Caco-2 (cell line): ENCODE data around the gene TMEM131. TPM values are rescaled to one million over a fixed set of nuclear protein-coding genes. Genes with fewer than 3 reads are reported as not detected.

Experiments used
- BruUV-seq: library from RNA; stranded (reverse); fragments of 400-500 nt; replicated peaks from 2 replicates; lab custom pipeline; 2021; lab: Mats Ljungman, UMichigan
- CTCF ChIA-PET: fragments of 300-600 bp; sonication (Branson Sonifier 250); formaldehyde crosslinking; loops from one replicate; lab custom pipeline; 2022; ENCODE audit warnings: antibody characterized with exemption; lab: Charles Lee
- POLR2A ChIA-PET: fragments of 300-600 bp; sonication (Branson Sonifier 250); formaldehyde crosslinking; loops from one replicate; lab custom pipeline; 2022; ENCODE audit warnings: antibody characterized with exemption; lab: Charles Lee
- DNase-seq, 2 experiments: peaks; one replicate each; pipeline versions ENCODE4 v3.0.0 to v3.0.0-alpha.2; 2020 to 2022
- H3K27me3 ChIP-seq: replicated peaks from 2 replicates; pipeline ENCODE4 v1.6.0; 2011; ENCODE audit warnings: low read length; ENCODE audit not compliant: control insufficient read depth, insufficient read depth
- H3K36me3 ChIP-seq: 2 replicates; pipeline ENCODE4 v1.5.1; 2011; ENCODE audit warnings: low read length; ENCODE audit not compliant: control insufficient read depth, insufficient read depth
- H3K4me1 ChIP-seq: fragments of 250-450 bp; sonication (Bioruptor Pico); 2 replicates; pipeline ENCODE4 v1.5.1; 2020; ENCODE audit warnings: mild to moderate bottlenecking
- H3K4me3 ChIP-seq: 2 replicates; pipeline ENCODE4 v1.5.1; 2011; ENCODE audit warnings: low read depth, mild to moderate bottlenecking, control low read depth, low read length
- H3K9me3 ChIP-seq: fragments of 250-450 bp; sonication (Bioruptor Pico); 2 replicates; pipeline ENCODE4 v1.5.1; 2020; ENCODE audit warnings: mild to moderate bottlenecking, moderate library complexity
- H3K27ac Mint-ChIP-seq: one replicate; pipeline ENCODE4 v1.8.0; 2022; ENCODE audit warnings: mixed read lengths; ENCODE audit not compliant: unreplicated experiment
- H3K27me3 Mint-ChIP-seq: one replicate; pipeline ENCODE4 v1.8.0; 2022; ENCODE audit warnings: mixed read lengths; ENCODE audit not compliant: insufficient read depth, unreplicated experiment
- H3K36me3 Mint-ChIP-seq: one replicate; pipeline ENCODE4 v1.8.0; 2022; ENCODE audit warnings: mild to moderate bottlenecking, mixed read lengths; ENCODE audit not compliant: insufficient read depth, unreplicated experiment
- H3K4me1 Mint-ChIP-seq: one replicate; pipeline ENCODE4 v1.8.0; 2022; ENCODE audit warnings: low read depth, mixed read lengths; ENCODE audit not compliant: unreplicated experiment
- H3K4me3 Mint-ChIP-seq: one replicate; pipeline ENCODE4 v1.8.0; 2022; ENCODE audit warnings: mild to moderate bottlenecking, moderate library complexity, mixed read lengths; ENCODE audit not compliant: unreplicated experiment
- H3K9me3 Mint-ChIP-seq: one replicate; pipeline ENCODE4 v1.8.0; 2022; ENCODE audit warnings: mixed read lengths; ENCODE audit not compliant: unreplicated experiment
- intact Hi-C: fragments of 100-400 bp; cut with micrococcal nuclease; formaldehyde crosslinking; loops from one replicate; pipeline ENCODE4 v1.10.0; 2022; ENCODE audit not compliant: unreplicated experiment
- total RNA-seq: library from RNA; stranded (reverse); gene quantifications from 2 replicates; pipeline ENCODE4 v1.2.3, GENCODE V29; 2022
- TF ChIP-seq, protein P1 (sequence below), 2 experiments: fragments of 200-600 bp in 1 of 2; IDR thresholded peaks; 1 replicate in 1 of 2; 2 replicates in 1 of 2; pipeline versions ENCODE4 v1.5.1 to v1.8.0; 2011 to 2022; ENCODE audit warnings: antibody characterized with exemption in 1 of 2, control low read depth in 1 of 2, inconsistent platforms in 1 of 2, low read depth in 1 of 2, low read length in 1 of 2, mild to moderate bottlenecking in 1 of 2, moderate library complexity in 1 of 2; ENCODE audit not compliant: insufficient read depth in 1 of 2, severe bottlenecking in 1 of 2, unreplicated experiment in 1 of 2

The TMEM131 gene
- total RNA-seq, 1 experiment from 2014 or later: 36.3 TPM

DNA sequence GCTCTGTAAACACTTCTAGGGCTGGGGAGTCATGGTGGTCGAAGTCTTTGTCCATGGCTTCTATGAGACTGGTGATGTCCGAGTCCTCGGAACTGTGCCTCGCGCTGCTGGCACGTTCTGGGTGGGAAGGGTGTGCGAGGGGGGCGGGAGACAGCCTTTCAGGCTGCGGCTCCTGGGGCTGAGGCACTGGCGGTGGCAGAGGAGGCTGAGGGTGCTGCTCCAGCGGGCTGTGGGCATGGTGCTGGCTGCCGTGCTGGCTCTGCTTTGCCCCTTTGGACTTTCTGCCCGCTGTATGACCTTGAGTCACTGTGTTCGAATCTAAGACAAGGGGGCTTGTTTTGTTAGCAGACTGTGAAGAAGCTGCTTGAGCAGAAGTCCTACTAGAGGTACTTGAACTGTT lies 203.3 kb downstream of the TMEM131 start:
- Histone ChIP-seq H3K27me3 (no peaks in the 10 kb centered on the region), H3K4me3 (no peak overlapping the region), H3K9me3 (no peaks in the 10 kb centered on the region), H3K36me3 (peaks cover 2% of the 10 kb centered on the region; the same call in 1 of the 2 replicates), H3K4me1 (peaks cover 12% of the 10 kb centered on the region; the same call in 1 of the 2 replicates)
- Mint-ChIP-seq H3K4me3 (no peak overlapping the region), H3K27ac (no peak overlapping the region), H3K9me3 (no peaks in the 10 kb centered on the region), H3K27me3 (no peaks in the 10 kb centered on the region), H3K36me3 (peaks cover 14% of the 10 kb centered on the region), H3K4me1 (no peaks in the 10 kb centered on the region)
- DNase-seq: no peak
- ChIA-PET CTCF (no interaction called here), POLR2A (no interaction called here)
- TF ChIP-seq, protein P1, sequence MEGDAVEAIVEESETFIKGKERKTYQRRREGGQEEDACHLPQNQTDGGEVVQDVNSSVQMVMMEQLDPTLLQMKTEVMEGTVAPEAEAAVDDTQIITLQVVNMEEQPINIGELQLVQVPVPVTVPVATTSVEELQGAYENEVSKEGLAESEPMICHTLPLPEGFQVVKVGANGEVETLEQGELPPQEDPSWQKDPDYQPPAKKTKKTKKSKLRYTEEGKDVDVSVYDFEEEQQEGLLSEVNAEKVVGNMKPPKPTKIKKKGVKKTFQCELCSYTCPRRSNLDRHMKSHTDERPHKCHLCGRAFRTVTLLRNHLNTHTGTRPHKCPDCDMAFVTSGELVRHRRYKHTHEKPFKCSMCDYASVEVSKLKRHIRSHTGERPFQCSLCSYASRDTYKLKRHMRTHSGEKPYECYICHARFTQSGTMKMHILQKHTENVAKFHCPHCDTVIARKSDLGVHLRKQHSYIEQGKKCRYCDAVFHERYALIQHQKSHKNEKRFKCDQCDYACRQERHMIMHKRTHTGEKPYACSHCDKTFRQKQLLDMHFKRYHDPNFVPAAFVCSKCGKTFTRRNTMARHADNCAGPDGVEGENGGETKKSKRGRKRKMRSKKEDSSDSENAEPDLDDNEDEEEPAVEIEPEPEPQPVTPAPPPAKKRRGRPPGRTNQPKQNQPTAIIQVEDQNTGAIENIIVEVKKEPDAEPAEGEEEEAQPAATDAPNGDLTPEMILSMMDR (IDR thresholded peaks at IDR 0.05; ENCODE audit: insufficient read depth in 1 of 2, low read depth in 1 of 2, low read length in 1 of 2, severe bottlenecking in 1 of 2, unreplicated experiment in 1 of 2): no peak
- intact Hi-C loops: no loop called here
- no TSS peak for BruUV-seq

DNA sequence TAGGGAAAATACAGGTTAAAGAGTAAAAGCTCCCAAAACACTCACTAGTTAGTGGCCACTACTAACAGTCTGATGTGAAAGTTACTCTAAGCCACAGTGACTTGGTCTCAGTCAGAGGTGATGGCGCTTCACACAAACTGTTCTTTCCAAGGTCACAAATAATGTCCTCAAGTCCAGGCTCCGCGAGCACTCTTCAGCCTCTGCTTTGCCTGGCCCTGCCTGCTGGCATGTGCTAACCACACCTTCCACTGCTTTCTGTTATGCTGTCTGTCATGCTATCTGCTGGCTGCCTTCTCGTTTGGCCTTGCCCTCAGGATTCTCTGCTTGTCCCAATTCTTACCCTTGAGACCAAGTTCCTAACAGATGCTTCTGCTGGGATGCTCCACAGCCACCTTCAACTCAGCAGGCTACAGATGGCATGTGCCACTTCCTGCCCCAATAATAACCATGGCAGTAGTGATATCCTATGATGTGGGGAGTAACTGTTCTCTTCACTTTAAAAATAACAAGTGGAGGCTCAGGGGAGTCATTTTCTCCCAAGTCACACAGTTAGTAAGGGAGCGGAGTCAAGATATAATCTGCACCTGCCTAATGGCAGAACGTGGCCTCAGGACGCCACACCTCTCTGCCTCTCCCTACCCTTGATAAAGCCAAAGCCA lies 206.6 kb downstream of the TMEM131 start:
- H3K27me3 Mint-ChIP-seq: no peaks in the 10 kb centered on the region
- Histone ChIP-seq H3K4me1 (peaks cover 12% of the 10 kb centered on the region; the same call in 1 of the 2 replicates), H3K9me3 (no peaks in the 10 kb centered on the region), H3K36me3 (peaks cover 2% of the 10 kb centered on the region; the same call in 1 of the 2 replicates), H3K4me3 (no peak overlapping the region), H3K27me3 (no peaks in the 10 kb centered on the region)
- no TSS peak for BruUV-seq
- TF ChIP-seq, protein P1 (IDR thresholded peaks at IDR 0.05; ENCODE audit: insufficient read depth in 1 of 2, low read depth in 1 of 2, low read length in 1 of 2, severe bottlenecking in 1 of 2, unreplicated experiment in 1 of 2): no peak
- CTCF ChIA-PET: no interaction called here
- H3K4me1 Mint-ChIP-seq: no peaks in the 10 kb centered on the region
- no peak for DNase-seq
- intact Hi-C loops: no loop called here
- no peak overlapping the region for H3K27ac Mint-ChIP-seq
- H3K9me3 Mint-ChIP-seq: no peaks in the 10 kb centered on the region
- peaks cover 14% of the 10 kb centered on the region for H3K36me3 Mint-ChIP-seq
- POLR2A ChIA-PET: no interaction called here
- no peak overlapping the region for H3K4me3 Mint-ChIP-seq

DNA sequence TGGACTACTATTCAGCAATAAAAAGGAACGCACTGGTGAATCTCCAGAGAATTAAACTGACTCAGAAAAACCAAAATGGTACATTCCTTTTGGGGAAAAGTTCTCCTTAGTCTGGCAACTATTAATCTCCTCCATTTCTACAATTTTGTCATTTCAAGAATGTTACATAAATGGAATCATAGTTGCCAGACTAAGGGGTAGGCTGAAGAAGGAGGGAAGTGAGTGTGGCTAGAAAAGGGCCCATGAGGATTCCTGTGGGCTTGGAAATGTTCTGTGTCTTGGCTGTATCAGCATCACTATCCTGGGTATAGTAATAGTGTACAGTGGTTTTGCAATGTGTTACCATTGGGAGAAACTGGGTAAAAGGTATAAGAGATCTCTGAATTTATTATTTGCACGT lies 209.9 kb downstream of the TMEM131 start:
- no peaks in the 10 kb centered on the region for H3K9me3 ChIP-seq

More for the DNA sequence above, 209.9 kb downstream of the TMEM131 start:
- Histone ChIP-seq H3K4me3 (no peak overlapping the region), H3K4me1 (peaks cover 20% of the 10 kb centered on the region), H3K27me3 (no peaks in the 10 kb centered on the region), H3K36me3 (peaks cover 1% of the 10 kb centered on the region)
- H3K27ac Mint-ChIP-seq: no peak overlapping the region
- no TSS peak for BruUV-seq
- intact Hi-C loops: no loop called here
- peaks cover 12% of the 10 kb centered on the region for H3K36me3 Mint-ChIP-seq
- H3K4me3 Mint-ChIP-seq: no peak overlapping the region
- POLR2A ChIA-PET: no interaction called here
- H3K9me3 Mint-ChIP-seq: no peaks in the 10 kb centered on the region
- H3K27me3 Mint-ChIP-seq: no peaks in the 10 kb centered on the region
- no peak for DNase-seq
- TF ChIP-seq, protein P1 (IDR thresholded peaks at IDR 0.05; ENCODE audit: insufficient read depth in 1 of 2, low read depth in 1 of 2, low read length in 1 of 2, severe bottlenecking in 1 of 2, unreplicated experiment in 1 of 2): no peak
- CTCF ChIA-PET: no interaction called here
- no peaks in the 10 kb centered on the region for H3K4me1 Mint-ChIP-seq
